HT-29 (cell line): ENCODE measurements around the gene VCX2. TPM values are rescaled to one million over a fixed set of nuclear protein-coding genes. Genes with fewer than 3 reads are reported as not detected.
A peak's percentile ranks its signal among the peaks of the same experiment; 100 is the strongest.
"Not testable (repeated sequence)": the region's sequence is repeated elsewhere in the genome, so short reads cannot be mapped to it uniquely, and the experiment has no call there.

ENCODE experiments used
- DNase-seq: peaks from one replicate; pipeline ENCODE4 v3.0.0-alpha.2; 2015; ENCODE audit warnings: low spot score
- total RNA-seq: library from RNA; depleted of rRNA; stranded (reverse); fragments of >200 nt; shearing (Covaris generic); gene quantifications from 2 replicates; pipeline ENCODE4 v1.2.3, GENCODE V29; 2014; rRNA removed

Gene VCX2
- total RNA-seq = not detected in 2 replicates

DNA sequence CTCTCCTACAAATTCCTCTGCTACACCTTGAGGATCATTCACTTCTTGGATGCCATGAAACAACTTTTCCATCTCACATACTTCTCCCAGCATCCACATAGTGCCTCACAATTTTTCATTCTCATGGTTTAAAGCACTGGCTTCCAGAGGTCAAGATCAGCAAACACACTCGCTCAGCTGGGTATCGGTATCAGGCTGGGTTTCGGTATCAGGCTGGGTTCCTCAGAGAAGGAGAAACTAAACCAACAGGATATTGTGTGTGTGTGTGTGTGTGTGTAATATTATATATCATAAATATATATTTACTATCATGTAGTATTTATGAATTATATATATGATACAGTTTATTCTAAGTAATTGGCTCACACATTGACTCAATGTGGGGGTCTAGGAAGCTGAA is at the start of gene VCX2:
TSS of gene VCX2 (minus strand) at position 99 of the 400 bp plus-strand sequence. CDS start 624 bp downstream, outside the sequence.
- not testable (repeated sequence) for DNase-seq

DNA sequence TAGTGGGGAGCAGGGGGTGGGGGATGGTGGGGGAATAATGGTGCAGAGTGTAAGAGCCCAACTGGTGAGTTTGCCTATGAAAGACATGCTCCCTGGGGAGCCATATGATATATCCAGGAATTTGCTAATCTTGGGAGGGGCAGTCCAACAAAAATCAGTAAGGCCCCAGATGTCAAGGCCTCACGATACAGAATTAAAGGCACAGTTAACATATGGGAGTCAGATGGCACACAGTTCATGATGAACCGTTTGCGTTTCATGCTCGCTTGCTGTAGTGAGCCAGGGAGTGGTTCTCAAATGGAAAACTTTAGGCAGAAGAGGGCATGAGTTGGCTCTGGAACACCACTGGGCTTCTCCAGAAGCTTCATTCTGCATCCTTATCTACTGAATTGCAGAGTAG is 33.9 kb upstream of the VCX2 start:
- DNase-seq = no peak

DNA sequence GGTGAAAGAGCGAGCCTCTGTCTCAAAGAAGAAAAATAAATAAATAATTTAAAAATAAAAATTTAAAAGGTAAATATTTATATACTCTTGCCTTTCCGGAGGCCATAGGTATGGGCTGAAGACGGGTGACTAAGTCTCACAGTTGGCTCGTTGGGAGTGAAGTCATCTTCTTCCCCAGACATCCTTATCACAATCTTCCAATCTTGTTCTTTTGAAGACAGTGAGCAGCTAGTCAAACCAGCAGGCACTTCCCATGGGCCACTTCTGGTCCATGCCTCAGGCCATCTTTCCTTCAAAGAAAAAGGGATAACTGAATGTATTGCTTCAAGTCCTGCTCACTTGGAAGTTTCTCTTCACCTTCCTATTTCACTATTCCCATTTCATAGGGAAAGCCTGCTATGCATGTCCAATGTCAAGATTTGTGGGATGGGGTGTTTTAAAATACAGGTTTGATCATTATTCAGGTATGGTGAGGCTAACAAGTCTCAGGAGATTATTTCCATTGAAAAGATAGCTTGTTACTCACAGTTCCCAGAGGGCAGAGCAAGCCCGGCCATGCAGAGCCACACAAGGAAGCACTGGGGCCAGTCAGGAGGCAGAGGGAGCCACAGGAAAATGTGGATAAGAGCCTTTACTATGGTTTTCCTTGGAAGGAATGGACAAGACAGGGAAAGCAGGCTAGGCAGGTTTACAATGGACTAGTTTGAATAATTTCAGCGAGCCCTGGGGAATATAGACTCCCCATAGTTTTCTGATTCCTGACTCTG is 33.3 kb upstream of the VCX2 start:
- DNase-seq = no peak

DNA sequence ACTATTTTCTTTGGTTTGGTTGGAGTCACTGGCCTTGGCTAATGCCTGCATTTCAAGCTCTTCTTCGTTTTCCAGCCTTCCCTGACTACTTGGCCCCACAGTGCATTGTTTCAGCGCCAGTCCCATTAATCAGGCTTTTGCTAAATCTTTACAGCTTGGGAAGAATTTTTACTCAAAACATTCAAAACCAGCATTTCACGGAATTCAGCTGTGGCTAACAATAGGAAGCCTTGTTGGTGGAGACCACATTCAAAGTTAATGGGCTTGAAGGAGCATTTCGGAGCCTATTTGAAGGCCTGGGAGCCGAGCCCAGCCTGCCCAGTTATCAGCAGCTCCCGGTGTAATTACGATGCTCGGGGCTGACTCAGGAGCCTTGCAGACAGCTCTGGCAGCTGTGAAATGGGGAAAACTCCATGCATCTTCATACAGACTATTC is 30.8 kb upstream of the VCX2 start:
- DNase-seq = no peak

DNA sequence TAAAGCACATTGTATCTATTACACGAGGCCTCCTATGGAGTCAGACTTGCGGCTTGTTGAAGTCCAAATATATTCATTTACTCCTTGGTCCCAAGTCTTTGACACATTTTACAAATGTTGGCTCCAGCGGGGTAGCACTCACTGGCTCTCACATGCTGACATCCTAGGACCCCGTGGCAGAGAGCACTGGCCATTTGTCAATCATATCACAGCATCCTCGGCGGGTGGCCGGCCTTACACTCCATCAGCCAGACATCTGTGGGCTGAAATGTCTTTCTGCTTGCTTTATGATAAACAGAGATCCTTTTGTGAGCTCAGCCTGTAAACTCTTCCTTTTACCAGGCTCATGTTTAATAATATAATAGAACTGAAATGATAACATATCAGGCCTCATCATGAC is 25.7 kb upstream of the VCX2 start:
- DNase-seq = no peak

DNA sequence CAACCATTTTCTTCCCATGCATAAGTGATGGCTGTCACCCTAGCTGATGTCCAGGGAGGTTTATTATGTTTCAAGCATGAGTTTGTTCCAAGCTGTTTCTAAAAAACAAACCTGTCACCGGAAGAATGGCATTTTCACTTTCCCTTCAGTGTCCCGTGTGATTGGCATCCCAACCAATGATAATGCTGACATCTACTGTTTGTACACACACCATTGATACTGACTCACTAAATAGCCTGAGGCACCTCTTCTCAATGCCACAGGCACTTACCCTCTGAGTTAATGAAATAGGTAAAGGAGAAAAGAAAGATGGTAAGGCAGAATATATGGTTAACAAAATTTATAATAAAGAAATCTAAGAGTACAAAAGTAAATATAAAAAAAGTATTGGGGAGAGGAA is 23.1 kb upstream of the VCX2 start:
- no peak for DNase-seq

DNA sequence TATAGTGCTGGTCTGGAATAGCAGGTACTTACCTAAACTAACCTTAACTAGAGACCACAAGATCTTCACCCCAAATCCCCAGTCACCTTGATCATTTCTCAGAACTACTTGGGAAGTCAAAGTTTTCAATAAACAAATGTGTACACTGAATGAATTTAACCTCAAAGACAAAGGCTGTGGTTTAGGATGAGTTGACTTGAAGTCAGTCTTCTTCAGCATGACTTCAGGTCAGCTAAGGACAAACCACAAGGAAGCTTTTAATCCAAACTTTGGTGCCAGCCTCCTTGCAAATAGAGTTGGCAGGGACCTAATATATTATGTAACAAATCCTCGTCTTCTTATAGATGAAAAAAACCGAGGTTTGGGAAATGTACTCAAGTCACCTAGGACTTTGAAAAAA is 21.2 kb upstream of the VCX2 start:
- DNase-seq = no peak

DNA sequence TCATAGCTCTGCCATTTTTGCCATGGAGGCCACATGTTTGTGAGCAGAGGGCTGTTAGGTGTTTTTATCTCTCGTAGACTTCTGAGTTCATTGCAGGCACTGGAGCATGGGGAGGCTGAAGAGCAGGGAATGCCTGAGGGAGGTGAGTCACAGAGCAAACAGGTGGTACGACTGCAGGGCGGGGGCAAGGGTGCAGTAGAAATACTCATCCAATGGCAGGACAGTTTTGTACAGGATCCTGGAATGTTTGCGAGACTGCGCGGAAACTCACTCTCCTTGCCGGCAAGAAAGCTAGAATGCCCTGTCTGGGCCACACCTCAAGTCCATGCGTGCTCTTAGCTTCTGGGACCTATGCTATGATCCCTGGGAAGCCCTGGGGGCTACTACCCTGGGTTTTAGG is 20.0 kb upstream of the VCX2 start:
- DNase-seq = peak; percentile 56

DNA sequence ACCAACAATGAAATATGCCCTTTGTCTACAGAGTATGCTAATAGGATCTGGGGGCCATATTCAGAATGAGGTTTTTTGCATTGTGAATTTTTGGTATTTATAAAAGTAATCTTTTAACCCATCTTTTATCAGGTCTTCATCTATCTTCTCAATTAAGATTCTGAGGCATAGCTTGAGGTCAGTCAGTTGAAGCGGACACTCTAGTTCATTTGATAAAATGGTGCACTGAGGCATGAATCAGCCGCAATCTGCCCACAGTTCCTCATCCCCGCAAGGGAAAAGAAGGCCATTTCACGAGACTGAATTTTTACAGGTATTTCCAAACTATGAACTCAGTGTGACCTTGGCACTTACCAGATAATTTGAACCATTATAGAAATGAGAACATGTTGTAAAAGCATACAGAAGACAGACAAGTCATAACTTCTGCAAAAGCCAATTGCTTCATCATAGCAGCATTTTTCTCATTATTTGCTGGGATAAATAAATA is 19.3 kb upstream of the VCX2 start:
- DNase-seq = no peak

DNA sequence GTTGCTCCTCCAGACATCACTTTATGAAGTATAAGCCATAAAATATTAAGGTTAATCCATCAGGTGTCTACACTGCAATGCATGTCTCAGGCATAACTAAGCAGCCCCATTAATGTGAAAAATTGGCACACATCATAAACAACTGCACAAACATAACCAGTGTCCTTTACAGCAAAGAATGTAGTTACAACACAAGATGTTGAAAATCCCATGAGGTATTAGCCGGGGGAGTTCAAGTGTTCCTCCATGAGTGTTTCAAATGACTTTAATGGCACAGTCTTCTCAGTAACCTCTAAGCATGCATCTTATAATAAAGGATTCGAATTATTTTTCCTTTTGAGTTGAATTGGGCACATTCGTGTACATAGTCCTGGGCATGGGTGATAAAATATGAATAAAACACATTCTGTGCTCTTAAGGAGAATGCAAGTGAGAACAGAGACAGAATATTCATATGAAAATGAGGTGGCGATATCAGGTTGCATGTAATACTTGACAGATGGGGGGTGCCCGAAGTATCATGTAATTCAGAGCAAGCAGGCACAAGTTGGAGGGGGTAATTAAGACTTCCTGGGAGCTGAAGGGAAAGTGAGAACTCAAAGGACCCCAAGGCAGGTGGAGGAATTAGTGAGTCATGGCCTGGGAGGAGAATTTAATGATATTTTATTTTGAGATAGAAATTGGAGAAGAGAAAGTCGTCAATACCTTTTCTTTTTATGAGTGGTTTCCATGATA is 18.2 kb upstream of the VCX2 start:
- DNase-seq = no peak

DNA sequence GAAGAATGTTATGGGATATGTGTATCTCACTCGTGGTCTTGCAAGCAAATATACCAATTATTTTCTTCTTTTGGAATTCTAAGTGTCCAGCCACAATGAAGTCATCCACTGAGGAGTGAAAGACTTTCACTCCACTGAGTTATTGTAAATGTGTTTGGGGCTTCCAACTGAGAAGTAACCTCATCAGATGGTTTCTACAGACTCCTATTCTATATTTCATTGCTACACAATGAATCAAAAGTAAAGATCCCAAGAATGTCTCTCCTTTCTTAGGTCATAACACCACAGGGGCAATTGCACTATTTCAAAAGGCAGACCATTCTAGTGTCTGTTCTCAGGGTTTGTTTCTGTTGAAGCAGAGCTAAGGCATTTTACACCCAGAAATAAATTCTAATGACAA is 12.3 kb upstream of the VCX2 start:
- no peak for DNase-seq

DNA sequence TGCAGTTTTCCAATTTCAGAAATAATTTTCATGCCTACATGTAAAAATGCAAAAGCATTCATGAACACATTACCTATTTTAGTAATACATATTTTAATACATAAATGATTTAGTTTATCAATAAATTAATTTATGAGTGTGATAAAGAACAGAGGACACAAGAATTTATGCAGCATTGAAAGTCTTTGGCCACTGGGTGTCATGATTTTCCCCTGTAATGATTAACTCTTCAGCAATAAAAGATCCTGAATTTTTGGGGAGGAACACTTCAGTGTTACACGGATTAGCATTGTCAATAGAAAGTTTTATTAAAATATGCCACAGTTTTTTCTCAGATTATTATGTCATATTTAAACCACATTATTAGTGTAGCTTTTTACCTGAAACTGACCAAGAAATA is 8.6 kb upstream of the VCX2 start:
- DNase-seq = peak; percentile 1

DNA sequence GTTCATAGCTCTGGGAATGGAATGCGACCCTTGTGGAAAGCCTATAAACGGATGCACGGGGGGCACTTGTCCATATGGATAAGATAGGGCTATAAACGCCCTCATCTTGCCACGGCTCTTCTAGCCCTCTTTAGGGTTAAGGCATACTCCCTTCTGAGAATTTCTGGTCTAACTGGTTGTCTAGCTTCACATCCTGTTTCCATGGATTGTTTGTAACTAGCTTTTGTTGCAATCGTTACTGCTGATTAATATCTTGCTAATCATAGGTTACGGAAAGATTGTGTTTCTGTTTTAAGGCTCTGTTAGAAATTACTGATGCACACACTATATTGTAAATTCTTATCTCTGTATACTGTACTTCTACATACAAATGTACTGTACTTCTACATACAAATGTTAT is 17.1 kb downstream of the VCX2 start:
- not testable (repeated sequence) for DNase-seq

DNA sequence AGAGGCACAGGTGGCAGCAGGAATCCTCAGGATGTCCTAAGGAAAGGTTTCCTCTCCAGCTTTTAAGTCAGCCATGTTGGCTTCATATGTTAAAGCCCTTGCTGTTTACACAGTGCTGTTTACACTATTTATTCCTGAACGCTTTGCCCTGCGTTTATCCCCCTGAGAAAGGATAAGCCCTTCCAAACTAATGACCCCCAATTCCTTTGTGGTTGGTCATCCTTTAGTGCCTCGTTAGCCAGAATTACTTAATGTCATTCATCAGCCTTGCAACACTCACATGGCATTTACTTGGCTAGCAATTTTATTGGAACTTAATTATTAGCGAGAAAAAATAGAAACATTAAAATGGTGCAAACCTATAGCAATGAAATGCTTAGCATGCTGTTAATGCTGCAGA is 23.8 kb downstream of the VCX2 start:
- DNase-seq = no peak

DNA sequence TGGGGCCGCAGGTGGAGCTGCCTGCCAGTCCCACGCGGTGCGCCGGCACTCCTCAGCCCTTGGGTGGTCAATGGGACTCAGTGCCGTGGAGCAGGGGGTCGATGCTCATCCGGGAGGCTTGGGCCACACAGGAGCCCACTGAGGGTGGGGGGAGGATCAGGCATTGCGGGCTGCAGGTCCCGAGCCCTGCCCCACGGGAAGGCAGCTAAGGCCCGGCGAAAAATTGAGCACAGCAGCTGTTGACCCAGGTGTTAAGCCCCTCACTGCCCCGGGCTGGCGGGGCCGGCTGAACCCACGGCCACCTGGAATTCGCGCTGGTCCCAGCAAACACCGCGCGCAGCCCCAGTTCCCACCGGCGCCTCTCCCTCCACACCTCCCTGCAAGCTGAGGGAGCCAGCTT is 26.1 kb downstream of the VCX2 start:
- DNase-seq = no peak

DNA sequence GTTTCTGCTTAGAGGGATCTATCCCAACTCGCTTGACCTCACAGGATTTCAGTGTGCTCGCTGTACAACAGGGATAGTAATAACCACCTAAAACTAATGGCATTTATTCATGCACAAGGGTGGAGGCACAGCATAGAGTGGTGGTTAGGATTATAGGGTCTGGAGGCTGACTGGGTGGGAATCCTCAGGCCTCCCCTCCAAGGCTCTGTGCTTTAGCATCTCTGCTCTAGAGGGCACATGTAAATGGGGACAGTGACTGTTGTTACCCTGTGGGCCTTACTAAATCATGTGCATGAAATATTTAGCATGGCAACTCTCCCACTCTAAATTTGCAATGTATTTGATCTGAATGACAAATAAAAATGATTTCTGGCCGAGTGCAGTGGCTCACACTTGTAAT is 29.2 kb downstream of the VCX2 start:
- no peak for DNase-seq

DNA sequence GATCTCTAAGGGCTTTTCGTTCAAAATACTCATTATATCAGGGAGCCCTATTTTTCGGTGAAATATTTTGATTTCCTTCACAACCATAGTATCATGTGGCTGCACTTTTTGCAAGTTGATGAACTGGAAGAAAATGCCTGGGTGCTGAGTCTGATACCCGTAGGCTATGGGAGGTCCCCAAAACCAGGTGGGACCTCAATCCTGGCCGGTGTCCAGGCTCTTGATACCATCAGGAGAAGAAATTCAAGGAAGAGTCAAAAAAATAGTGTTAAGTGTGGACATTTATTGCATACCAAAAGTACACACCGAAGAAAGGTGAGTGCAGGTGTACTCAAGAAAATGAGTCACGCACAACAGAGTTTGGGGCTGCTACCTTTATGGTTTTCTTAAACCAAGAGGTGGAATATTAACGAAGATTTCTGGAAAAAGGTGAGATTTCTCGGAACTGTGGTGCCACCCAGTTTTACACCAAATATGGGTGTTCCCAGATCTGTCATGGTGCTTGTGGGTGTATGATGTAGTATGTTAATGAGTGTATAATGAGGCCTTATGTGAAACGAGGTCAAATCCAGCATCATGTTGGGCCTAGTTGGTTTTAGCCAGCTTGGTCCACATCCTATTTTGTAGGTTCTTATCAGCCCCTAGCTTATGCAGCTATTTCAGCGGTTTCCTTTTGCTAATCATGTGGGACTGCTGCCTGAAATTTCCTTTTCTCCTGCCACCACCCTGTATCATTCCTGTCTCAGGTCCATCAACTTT is 29.9 kb downstream of the VCX2 start:
- DNase-seq = no peak

DNA sequence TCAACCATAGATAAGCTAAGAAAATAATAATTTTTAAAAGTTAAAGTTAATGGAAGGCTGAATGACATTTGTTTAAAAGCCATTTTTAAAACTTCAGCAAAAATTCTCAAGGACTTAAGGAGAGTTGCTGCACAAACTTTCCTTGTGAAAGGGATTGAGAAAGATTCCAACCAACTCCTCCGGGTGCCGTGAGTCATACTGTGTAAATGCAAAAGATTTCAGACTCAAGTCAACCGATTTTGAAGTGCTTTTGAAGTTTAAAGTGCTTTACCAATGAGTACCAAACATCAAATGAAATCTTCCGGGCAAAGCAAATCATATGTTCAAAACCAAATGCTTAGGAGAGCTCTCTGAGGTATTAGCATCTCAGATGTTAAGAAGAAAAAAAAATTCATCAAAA is 31.4 kb downstream of the VCX2 start:
- DNase-seq = no peak

DNA sequence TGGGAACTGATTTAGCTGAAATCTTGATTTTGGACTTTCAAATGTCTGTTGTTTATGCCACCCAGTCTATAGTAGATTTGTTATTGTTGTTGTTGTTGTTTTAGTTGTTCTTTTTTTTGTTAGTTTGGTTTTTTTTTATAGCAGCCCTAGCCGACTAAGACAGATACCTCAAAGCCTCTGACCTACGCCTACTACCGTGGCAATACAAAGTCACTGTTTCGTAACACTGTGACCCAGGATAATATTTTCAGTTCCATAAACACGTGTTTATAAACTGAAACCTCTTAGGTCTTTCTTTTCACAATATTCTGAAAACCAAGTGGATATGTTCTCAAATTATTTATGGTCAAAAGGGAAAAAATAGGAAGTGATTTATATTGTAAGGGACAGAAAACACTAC is 32.8 kb downstream of the VCX2 start:
- no peak for DNase-seq

DNA sequence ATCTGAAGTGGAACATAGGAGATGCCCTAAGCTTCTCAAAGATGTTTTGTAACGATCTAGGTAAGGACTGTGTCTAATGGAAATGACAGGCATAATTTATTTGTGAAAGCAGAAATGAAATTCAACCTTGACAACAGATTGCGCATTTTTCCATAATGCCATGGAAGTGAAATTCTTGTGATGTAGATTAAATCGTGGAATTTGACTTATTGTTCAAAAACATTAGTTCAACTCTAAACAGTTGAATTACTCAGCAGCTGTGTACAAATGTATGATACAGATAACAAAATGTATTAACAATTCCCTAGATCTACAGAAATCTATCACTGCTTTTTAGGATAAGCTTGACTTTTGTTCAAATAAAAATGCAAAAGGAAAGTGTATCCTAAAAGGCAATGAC is 44.4 kb downstream of the VCX2 start:
- no peak for DNase-seq

DNA sequence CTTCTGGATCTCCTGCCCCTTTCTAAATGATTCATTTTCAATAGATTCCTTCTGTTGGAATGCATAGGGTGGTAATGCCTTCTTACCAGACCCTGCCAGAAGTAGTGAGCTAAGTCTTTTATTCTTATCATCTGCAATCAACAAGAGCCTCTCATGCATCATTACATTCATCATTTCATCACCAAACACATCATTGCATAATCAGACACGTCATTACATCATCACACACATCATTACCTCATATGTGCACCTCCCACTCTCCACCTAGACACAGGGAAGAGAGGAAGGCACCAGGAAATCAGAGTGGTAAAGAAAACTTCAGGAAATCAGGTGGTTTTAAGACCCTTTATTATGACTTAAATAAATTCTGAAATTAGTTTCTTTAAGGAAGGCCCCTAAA is 45.0 kb downstream of the VCX2 start:
- no peak for DNase-seq

DNA sequence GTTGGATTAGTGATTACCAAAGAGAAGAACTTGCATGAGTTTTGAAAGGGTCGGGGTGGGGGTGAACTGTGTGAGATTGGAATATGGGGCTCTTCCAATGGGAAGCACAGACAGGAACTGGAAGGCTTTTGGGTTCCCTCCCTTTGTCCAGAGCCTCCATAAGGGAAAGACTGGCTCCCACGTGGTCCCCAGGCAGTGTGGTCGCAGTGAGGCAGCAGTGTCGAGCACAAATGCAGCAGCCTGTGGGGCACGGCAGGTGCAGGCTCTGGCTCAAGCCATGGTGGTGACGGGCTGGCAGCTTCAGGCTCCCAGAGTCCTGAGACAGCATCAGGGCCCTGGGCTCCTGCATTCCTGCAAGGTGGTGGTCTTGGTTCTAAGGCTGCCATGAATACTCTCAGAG is 45.5 kb downstream of the VCX2 start:
- DNase-seq = no peak
